ENCODE data around the gene CCL15.

Gene CCL15

GRCh38 chr17:35991075-35991474 is 10.3 kb downstream of the CCL15 start:
- no peak for DNase-seq

- no peak for DNase-seq
Measured at GRCh38 chr17:35988164-35988563, 13.2 kb downstream of the CCL15 start.

- DNase-seq, result no peak
Measured at GRCh38 chr17:35986643-35987042, 14.7 kb downstream of the CCL15 start, which contains the start of gene CCL14. TSS of gene CCL14 (minus strand) at chr17:35986729. CDS start at chr17:35986649, 80 bp downstream.

- no peak for DNase-seq
Measured at GRCh38 chr17:35984140-35984539, 17.2 kb downstream of the CCL15 start.

GRCh38 chr17:35982409-35983191 is 18.8 kb downstream of the CCL15 start:
- DNase-seq, result no peak

- DNase-seq, result no peak
Measured at GRCh38 chr17:35981908-35982330, 19.4 kb downstream of the CCL15 start.

- DNase-seq, result no peak
Measured at GRCh38 chr17:35981246-35981645, 20.1 kb downstream of the CCL15 start, which contains the start of gene CCL16. TSS of gene CCL16 (minus strand) at chr17:35981497. CDS start at chr17:35981420, 77 bp downstream.

GRCh38 chr17:35978346-35978745 is 23.0 kb downstream of the CCL15 start:
- DNase-seq, result no peak

GRCh38 chr17:35977509-35977908 is 23.8 kb downstream of the CCL15 start:
- no peak for DNase-seq

- DNase-seq, result no peak
Measured at GRCh38 chr17:35973333-35974260, 27.8 kb downstream of the CCL15 start.

- no peak for DNase-seq
Measured at GRCh38 chr17:35972945-35973332, 28.4 kb downstream of the CCL15 start.

GRCh38 chr17:35972535-35972934 is 28.8 kb downstream of the CCL15 start:
- no peak for DNase-seq

GRCh38 chr17:35972066-35972465 is 29.3 kb downstream of the CCL15 start:
- DNase-seq, result no peak

GRCh38 chr17:35969558-35970380 is 31.6 kb downstream of the CCL15 start:
- DNase-seq, result peak; percentile 25 to 58 (median 56)

- no peak for DNase-seq
Measured at GRCh38 chr17:35968520-35969054, 32.8 kb downstream of the CCL15 start.

GRCh38 chr17:35965272-35965671 is 36.1 kb downstream of the CCL15 start:
- no peak for DNase-seq

- DNase-seq, result no peak
Measured at GRCh38 chr17:35963663-35964062, 37.7 kb downstream of the CCL15 start.

- no peak for DNase-seq
Measured at GRCh38 chr17:35953720-35954119, 47.6 kb downstream of the CCL15 start.

GRCh38 chr17:35949401-35949800 is 52.0 kb downstream of the CCL15 start:
- no peak for DNase-seq

- DNase-seq, result no peak
Measured at GRCh38 chr17:35948092-35948491, 53.3 kb downstream of the CCL15 start.
